Measurements from ENCODE around the gene FUOM.
"Not testable (repeated sequence)": the region's sequence is repeated elsewhere in the genome, so short reads cannot be mapped to it uniquely, and the experiment has no call there.

The FUOM gene

DNA sequence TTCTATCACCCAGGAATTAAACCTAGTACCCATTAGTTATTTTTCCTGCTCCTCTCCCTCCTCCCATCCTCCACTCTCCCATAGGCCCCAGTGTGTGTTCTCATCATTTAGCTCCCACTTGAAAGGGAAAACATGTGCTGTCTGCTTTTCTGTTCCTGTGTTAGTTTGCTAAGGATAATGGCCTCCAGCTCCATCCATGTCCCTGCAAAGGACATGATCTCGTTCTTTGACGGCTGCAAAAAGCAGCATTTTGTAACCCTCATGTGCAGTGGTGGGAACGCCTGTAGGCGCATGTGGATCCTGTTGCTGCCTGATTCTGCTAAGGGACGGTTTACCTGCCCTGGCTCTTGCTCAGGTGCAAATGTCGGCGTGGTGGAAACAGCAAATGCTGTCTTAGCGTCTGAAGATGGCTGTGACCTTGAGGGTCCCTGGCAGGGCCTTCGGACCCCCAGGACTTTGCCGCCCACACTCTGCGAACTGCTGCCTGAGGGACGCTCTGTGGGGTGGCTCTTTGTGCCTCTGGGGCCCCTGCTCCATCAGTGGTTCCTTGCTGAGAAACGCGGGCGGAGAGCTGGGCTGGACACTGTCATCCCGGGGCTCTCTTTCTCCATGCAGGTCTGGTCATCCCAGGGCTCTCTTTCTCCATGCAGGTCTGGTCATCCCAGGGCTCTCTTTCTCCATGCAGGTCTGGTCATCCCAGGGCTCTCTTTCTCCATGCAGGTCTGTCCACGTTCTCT lies 30.6 kb upstream of the FUOM start:
- DNase-seq (ENCODE audit: low read depth): no peak

DNA sequence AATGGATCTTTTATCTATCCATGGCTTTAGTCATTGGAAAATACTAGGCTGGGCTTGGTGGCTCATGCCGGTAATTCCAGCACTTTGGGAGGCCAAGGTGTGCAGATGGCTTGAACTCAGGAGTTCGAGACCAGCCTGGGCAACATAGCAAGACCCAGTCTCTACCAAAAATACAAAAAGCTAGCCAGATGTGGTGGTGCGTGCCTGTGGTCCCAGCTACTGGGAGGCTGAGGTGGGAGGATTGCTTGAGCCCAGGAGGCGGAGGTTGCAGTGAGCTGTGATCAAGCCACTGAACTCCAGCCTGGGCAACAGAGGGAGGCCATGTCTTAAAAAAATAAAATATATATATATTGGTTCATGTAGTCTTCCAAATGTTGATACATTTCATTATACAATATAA lies 29.1 kb upstream of the FUOM start:
- not testable (repeated sequence) for DNase-seq (ENCODE audit: low read depth)

DNA sequence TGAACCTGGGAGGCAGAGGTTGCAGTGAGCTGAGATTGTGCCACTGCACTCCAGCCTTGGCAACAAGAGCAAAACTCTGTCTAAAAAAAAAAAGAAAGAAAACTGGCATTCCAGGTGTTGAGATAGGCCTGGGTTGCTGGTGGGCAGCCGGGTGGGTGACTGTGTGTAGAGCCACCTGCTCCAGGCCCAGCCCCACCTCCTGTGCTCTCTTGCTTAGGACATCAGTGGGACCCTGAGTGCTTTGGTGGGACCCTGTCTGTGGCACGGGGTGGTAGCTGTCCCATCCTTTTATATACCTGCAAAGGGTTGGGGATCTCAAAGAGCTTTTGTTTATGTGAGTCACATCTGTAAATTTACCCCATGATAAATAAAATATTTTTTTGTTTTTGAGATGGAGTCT lies 27.4 kb upstream of the FUOM start:
- DNase-seq (ENCODE audit: low read depth): no peak

DNA sequence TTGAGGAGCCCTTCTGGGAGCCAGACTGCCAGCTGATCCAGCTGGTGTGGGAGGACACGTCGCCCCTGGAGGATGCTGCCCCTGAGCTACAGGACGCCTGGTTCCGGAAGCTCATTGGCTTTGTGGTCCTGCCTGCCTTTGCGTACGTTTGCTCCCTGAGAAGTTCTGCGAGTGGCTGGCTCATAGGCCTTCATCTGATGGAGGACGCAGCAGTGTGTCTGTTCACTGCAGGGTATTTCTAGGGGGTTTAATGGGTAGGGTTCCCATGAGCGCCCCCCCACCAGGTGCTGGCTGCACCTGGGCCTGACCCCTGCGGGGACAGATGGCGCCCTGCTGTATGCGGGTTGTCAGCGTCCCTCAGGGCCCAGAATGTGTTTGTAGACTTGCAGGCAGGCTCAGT lies 26.3 kb upstream of the FUOM start:
- DNase-seq (ENCODE audit: low read depth): no peak

DNA sequence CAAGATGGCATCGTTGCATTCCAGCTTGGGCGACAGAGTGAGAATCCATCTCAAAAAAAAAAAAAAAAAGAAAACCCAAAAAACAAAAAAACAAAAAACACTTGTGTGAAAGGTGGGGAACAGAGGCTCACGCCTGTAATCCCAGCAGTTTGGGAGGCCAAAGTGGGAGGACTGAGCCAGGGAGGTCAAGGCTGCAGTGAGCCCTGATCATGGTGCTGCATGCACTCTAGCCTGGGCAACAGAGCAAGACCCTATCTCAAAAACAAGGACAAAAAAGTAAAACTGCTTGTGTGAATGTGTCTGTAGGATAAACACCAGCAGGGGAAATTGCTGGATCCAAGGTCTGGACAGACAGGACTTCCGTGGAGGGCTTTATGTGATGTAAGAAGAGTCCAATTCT lies 25.7 kb upstream of the FUOM start:
- DNase-seq (ENCODE audit: low read depth): no peak

DNA sequence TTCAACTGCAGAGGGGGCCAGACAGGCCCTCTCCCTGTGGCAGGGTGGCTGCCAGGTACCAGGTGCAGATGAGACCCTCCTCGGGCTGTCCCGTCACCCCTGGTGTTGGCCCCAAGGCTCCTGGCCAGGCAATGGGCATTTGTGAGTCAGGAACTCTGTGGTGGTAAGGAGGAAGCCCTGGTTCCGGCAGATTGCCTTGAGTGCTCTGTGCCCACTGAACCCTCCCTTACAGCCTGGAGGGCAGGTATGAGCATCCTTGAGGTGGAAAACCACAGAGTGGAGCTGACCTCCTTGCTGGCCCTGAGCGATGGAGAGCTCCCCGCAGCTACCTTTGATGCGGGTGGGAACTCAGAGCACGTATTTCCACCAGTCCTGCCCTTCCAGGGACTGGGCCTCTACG lies 23.2 kb upstream of the FUOM start:
- DNase-seq (ENCODE audit: low read depth): no peak

DNA sequence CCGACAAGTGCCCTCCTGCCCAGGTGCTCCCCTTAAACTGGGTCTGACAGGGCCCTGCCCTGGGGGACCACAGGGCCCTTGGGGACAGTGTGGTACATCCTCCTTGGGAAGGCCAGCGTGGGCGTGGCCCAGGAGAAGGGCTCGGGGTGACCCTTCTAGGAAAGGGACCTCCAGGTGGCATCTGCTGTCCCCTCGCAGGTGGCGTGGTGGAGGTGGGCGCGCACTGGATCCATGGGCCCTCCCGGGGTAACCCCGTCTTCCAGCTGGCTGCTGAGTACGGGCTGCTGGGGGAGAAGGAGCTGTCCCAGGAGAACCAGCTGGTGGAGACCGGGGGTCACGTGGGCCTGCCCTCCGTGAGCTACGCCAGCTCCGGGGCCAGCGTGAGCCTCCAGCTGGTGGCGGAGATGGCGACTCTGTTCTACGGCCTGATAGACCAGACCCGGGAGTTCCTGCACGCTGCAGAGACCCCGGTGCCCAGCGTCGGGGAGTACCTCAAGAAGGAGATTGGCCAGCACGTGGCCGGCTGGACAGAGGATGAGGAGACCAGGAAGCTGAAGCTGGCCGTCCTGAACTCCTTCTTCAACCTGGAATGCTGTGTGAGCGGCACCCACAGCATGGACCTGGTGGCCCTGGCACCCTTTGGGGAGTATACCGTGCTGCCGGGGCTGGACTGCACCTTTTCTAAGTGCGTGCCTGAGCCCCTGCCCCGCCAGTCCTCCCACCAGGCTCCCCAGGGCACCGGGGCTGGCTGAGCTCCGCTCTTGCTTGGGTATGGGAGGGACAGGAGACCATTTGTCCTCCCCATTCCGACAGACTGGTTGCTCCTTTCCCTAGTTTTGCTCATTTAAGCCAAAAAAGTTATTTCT lies 22.2 kb upstream of the FUOM start:
- no peak for DNase-seq (ENCODE audit: low read depth)

DNA sequence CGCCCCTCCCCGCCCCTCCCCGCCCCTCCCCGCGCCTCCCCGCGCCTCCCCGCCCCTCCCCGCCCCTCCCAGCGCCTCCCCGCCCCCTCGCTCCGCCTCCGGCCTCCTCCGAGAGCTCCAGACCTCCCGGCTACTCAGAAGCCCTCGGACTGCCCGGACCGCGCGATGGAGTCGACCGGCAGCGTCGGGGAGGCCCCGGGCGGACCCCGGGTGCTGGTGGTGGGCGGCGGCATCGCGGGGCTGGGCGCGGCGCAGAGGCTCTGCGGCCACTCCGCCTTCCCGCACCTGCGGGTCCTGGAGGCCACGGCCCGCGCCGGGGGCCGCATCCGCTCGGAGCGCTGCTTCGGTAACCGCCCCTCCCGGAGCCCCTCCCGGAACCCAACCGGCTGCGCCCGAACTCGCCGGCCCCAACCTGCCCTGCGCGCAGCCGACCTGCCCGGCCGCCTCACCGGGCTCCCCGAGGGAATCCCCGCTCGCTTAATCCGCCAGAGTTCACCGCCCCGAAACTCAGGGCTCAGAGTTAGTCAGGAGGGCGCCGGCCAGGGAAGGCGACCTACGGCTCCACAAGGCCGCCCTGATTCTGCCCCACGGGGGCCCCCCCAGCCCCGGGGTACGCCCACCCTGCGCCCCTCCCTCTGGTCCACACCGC lies 21.5 kb upstream of the FUOM start, which contains the start of gene PAOX:
PAOX (plus strand) TSS at position 111 of the 649 bp plus-strand sequence; CDS start at position 166, 55 bp downstream.
- peak; percentile 51 for DNase-seq (ENCODE audit: low read depth)

DNA sequence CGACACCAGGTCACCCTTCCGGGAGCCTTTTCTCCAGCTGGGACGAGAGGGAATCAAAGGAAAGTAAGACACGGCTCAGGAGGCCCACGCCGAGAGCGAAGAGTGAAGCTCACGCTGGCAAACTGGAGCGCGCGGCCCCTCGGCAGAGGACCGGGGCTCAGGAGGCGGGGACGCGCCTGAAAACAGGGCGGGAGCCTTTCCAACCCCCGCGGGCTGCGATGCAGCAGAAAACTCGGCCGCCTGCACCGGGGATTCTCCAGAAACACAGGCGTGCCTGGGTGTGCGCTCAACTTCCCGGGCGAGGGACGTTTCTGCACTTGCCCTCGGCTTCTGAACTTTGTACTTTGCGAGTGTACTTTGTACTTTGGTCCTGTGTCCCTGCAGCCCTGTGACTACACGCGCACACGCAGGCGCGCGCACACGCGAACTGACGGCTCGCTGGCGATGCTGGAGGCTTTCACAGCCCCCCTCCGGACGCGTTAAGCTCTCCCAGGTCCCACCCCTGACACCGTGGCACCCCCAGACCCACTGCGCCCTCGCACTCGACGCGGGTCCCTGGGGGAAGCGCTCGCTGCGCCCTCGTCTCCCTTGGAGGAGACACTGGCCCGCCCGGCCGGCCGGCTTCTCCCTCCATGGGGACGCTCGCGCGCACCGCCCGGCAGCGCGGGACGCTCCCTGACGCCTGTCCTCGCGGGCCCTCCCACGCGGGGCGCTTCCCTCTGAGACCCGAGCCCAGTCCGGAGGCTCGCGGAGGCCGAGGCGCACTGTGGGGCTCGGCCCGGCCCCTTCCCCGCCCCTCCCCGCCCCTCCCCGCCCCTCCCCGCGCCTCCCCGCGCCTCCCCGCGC lies 20.7 kb upstream of the FUOM start:
- peak; percentile 32 for DNase-seq (ENCODE audit: low read depth)

DNA sequence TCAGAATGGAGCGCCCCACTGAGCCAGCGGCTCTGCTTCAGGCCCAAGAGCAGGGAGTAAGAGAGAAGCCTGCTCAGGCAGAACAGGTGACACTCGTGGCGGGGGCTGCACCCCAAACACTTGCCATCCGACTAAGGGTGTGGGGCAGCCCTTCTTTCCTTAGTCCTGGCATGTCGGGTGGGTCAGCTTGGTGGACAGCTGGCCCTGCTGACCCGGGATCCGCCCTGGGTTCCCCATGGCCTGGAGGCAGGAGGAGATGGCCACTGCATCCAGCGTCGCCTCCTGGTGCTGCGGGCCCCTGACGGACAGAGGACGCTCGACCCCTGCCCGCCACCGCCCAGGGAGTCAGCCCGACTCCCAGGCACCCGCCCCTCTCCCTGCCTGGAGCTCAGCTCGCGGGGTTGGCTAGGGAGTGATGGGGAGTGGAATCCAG lies 20.0 kb upstream of the FUOM start:
- DNase-seq (ENCODE audit: low read depth): no peak

DNA sequence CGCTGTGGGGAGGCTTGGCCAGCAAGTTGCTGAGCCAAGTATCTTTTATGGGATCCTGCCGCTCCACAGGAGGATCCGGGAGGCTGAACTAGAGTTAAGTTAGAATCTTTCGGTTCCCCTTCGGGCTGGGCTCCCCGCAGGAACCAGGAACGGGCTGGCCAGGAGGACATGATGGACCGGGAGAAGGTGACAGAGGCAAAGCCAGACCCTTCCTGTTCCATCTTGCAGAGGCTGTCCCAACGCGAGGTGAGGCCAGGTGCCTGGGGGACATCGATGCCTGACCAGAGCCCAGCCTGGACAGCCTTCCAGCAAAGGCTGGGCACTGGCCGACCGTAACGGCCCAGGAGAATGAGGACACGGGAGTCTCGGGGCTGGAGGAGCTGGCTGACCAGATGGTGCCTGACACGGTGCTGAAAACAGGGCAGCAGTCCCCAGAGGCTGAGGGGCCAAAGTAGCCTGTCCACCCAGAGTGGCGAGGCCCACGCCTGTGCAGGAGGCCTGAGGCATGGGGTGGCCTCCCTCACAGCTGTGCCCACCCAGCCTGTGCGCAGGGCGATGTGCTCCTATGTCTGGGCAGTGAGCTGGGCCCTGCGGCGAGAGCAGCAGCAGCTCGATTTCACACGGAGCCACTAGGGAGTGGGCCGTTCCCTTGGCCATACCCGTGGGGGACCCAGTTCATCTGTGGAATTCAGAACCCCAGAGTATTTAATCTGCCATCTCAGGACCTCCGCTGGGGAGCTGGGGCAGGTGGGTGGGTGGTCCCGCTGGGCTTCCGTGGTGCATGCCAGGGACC lies 19.4 kb upstream of the FUOM start:
- DNase-seq (ENCODE audit: low read depth): no peak

DNA sequence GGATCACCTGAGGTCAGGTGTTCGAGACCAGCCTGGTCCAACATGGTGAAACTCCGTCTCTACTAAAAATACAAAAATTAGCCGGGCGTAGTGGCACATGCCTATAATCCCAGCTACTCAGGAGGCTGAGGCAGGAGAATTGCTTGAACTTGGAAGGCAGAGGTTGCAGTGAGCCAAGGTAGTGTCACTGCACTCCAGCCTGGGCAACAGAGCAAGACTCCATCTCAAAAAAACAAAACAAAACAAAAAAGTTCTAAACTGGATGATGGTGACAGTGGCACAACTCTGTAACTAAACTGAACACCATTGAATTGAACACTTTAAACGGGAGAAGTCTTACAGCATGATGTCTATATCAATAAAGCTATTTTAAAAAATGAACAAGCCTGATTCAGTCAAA lies 18.4 kb upstream of the FUOM start:
- DNase-seq (ENCODE audit: low read depth): not testable (repeated sequence)

DNA sequence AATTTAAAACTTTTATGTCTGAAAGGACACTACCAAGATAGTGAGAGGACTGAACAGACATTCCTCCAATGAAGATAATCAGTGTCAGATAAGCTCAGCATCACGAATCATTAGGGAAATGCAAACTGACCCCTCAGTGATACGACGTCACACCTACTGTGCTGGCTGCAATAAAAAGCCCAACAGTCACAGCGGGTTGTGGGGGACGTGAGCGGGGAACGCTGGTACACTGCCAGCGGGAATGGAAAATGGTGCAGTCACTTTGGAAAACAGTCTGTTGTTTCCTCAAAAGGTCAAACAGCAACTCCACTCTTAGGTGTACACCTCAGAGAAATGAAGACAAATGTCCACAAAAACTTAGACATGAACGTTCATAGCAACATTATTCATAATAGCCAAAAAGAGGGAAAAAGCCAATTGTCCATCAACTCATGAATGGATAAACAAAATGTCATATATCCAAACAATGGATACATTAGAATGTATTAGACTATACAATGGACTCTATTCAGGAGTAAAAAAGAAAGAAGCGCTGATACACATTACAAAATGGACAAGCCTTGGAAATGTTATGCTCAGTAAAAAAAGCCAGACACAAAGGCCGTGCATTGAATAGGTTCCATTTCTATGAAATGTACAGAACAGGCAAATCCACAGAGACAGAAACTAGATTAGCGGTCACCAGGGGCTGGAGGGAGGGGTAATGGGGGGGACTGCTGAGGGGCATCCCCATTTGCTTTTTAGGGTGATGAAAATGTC lies 17.7 kb upstream of the FUOM start:
- DNase-seq (ENCODE audit: low read depth): no peak

DNA sequence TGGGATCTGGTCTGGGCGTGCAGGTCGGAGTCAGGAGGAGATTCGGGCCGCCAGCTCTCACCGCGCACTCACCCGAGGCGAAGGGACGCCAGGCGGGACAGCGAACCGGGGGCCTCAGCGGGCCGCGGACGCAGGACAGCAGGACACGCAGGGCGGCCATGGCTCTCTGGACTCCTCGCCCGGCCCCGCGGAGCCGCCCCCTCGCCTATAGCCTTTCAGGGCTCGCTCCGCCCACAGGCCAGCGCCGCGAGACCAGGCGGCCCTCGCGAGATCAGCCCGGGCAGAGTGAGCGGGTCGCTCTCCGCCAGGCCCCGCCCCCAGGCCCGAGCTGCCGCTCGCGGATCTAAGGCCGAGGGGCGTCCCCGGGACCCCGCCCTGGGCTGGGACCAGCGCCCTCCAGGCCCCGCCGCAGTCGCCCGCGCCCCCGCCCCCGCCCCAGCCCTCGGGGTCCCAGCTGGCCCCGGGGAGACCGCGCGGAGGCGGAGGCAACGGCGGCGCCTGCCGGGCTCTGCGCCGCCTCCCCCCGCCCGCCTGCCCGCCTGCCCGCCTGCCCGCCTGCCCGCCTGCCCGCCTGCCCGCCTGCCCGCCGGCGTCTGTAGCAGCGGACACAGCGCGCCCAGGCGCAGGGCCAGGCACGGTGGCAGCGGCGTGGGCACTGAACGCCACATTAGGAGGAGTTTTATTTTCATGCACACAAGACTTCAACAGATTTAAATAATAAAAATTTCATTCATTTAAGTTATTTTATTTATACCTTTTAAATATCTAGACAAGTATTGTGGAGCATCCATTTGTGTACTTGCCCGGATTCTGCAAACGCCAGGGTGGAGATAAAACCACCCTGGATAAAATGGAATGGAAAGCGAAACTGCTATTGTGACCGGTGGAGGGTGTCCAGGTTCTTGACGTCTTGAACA lies 15.6 kb upstream of the FUOM start, which contains the start of gene ECHS1:
ECHS1 (minus strand) TSS at position 181 of the 917 bp plus-strand sequence; CDS start at position 160, 21 bp downstream.
- peak; percentile 78 for DNase-seq (ENCODE audit: low read depth)

DNA sequence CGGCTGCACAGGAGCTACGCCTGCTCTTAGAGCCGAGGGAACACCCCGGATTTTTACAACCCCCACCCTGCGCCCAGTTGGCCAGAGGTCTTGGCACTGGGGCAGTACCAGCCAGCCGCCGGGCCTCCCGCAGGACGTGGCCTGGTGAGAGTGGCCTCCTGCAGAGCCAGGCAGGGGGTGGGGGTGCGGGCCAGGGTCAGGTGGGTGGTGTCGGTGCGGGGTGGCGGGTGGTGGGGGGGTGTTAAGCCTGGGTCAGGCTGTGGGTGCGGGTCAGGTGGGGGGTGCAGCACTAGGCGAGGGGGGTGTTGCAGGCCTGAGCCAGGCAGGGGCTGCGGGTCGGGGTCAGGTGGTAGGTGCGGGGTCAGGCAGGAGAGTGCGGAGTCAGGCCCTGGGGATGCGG lies 14.7 kb upstream of the FUOM start:
- no peak for DNase-seq (ENCODE audit: low read depth)

DNA sequence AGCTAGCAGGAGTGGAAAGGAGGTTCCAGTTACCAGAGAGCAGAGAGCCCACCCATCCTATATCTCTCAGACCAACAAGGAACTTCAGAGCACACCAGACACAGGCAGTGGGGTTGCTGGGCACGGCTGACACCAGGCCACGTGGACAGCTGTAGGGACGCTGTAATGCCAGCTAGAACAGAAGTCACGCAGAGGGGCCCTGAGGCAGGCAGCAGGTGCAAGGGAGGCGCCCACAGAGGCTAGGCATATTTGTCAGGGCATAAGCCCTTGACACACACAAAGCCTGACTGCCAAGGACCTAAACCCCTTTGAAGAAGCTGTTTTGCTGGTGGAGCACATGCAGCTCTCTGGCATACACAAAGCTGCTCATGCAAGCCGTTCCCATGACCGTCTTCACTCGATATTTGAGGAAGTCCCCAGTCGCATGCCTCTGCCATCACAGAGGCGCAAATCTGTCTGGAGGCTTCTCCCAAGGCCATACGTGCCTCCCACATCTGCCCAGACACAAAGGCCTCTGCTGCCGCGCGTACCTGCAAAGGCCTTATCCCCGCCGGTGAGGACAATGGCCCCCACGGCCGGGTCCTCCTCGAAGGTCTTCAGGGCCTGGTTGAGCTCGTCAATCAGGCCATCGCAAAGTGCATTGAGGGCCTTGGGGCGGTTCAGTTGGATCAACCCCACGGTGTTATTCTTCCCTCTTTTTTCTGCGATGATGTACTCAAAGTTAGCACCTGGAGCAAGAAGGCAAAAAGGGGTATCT lies 12.4 kb upstream of the FUOM start:
- DNase-seq (ENCODE audit: low read depth): no peak

DNA sequence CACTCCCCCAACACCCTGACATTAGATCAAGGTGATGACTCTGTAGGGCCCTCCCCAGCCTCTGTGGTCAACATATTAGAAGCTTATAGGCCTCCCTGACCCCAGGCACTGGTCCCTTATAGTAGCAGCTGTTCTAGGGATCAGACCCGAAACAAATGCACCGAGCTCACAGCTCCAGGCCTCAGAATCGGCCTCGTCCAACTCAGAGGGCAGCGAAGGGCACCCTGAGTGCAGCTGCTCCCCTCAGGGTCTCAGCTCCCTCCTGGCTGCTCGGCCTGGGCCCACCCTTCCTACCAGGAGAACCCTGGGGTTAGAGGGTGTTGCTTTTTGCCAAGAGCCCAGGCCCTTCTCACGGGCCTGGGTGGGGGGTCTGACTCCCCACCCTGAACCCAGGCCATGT lies 10.3 kb upstream of the FUOM start:
- DNase-seq (ENCODE audit: low read depth): no peak

DNA sequence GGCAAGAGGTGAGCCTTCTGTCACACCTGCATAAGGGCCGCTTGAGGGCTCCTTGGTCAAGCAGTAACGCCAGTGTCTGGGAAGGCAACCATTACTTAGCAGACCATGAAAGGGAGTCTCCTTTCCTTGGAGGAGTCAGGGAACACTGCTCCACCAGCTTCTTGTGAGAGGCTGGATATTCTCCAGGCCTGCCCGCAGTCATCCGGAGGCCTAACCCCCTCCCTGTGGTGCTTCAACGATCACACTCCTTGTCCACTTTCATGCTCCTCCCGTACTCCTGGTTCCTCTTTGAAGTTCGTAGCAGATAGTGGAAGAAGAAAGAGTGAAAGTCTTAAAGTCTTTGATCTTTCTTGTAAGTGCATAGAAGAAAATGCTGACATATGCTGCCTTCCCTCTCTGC lies 9.6 kb upstream of the FUOM start:
- not testable (repeated sequence) for DNase-seq (ENCODE audit: low read depth)

All from amniotic epithelial cell (primary cell).